SK-MEL-5 (cell line): ENCODE data around the gene TSR3. TPM values are rescaled to one million over a fixed set of nuclear protein-coding genes. Genes with fewer than 3 reads are reported as not detected.
A peak's percentile ranks its signal among the peaks of the same experiment; 100 is the strongest.

Source experiments
- DNase-seq: peaks from one replicate; pipeline ENCODE4 v3.0.0-alpha.2; 2016; ENCODE audit warnings: low read depth, low spot score
- in situ Hi-C: cut with HindIII; loops from 2 replicates; pipeline ENCODE4 v1.10.0; 2016; ENCODE audit warnings: low sequenced_read_pairs, high pct_unique_total_duplicates, low pct_unique_long_range_greater_than_20kb
- total RNA-seq: library from RNA; depleted of rRNA; stranded (reverse); fragments of >200 nt; shearing (Covaris generic); gene quantifications from 2 replicates; pipeline ENCODE4 v1.2.3, GENCODE V29; 2014

TSR3 gene
- total RNA-seq, 1 experiment from 2014 or later = 68.1 TPM

GRCh38 chr16:1362807-1363206, 11.1 kb upstream of the TSR3 start:
- in situ Hi-C loops = no loop called here
- DNase-seq = no peak

GRCh38 chr16:1361685-1362360, 10.1 kb upstream of the TSR3 start:
- in situ Hi-C loops = no loop called here
- no peak for DNase-seq

- no peak for DNase-seq
- in situ Hi-C loops = no loop called here
Observed at GRCh38 chr16:1357906-1358566, 6.4 kb upstream of the TSR3 start.

GRCh38 chr16:1356061-1356900, 4.6 kb upstream of the TSR3 start:
- DNase-seq = no peak
- in situ Hi-C loops = no loop called here

- in situ Hi-C loops = no loop called here
- DNase-seq = no peak
Observed at GRCh38 chr16:1355591-1355990, 3.9 kb upstream of the TSR3 start.

- in situ Hi-C loops = no loop called here
- no peak for DNase-seq
Observed at GRCh38 chr16:1354815-1355540, 3.3 kb upstream of the TSR3 start.

- in situ Hi-C loops = no loop called here
- no peak for DNase-seq
Observed at GRCh38 chr16:1351215-1351581, 480 bp downstream of the TSR3 start.

- DNase-seq = no peak
- in situ Hi-C loops = no loop called here
Observed at GRCh38 chr16:1350691-1351090, 987 bp downstream of the TSR3 start.

- in situ Hi-C loops = no loop called here
- DNase-seq = no peak
Observed at GRCh38 chr16:1349951-1350350, 1.7 kb downstream of the TSR3 start.

GRCh38 chr16:1349351-1349750, 2.3 kb downstream of the TSR3 start:
- DNase-seq = no peak
- in situ Hi-C loops = no loop called here

- DNase-seq = no peak
- in situ Hi-C loops = no loop called here
Observed at GRCh38 chr16:1348926-1349325, 2.8 kb downstream of the TSR3 start.

- in situ Hi-C loops = no loop called here
- no peak for DNase-seq
Observed at GRCh38 chr16:1348441-1348840, 3.2 kb downstream of the TSR3 start.

GRCh38 chr16:1347962-1348361, 3.7 kb downstream of the TSR3 start:
- no peak for DNase-seq
- in situ Hi-C loops = no loop called here

- in situ Hi-C loops = no loop called here
- no peak for DNase-seq
Observed at GRCh38 chr16:1347286-1347855, 4.3 kb downstream of the TSR3 start.

GRCh38 chr16:1346422-1347285, 5.0 kb downstream of the TSR3 start:
- DNase-seq = peak; percentile 61
- in situ Hi-C loops = no loop called here

- DNase-seq = no peak
- in situ Hi-C loops = no loop called here
Observed at GRCh38 chr16:1345651-1346421, 5.8 kb downstream of the TSR3 start.
